Suprapubic skin (tissue), 4 donors: ENCODE measurements around the gene HTR2C. TPM values are rescaled to one million over a fixed set of nuclear protein-coding genes. Genes with fewer than 3 reads are reported as not detected.
"Not testable (repeated sequence)": the region's sequence is repeated elsewhere in the genome, so short reads cannot be mapped to it uniquely, and the experiment has no call there.

Experiments used
- DNase-seq, 2 donors: peaks; one replicate each; pipeline ENCODE4 v3.0.0-alpha.2; 2019; ENCODE audit warnings: low spot score in 2 of 2
- H3K27ac ChIP-seq: fragments of 200-600 bp; sonication (generic); one replicate; pipeline ENCODE4 v1.5.1; 2019
- H3K27me3 ChIP-seq: fragments of 200-600 bp; sonication (generic); one replicate; pipeline ENCODE4 v1.5.1; 2019
- H3K36me3 ChIP-seq: fragments of 200-600 bp; sonication (generic); one replicate; pipeline ENCODE4 v1.5.1; 2019
- H3K4me1 ChIP-seq: fragments of 200-600 bp; sonication (generic); one replicate; pipeline ENCODE4 v1.5.1; 2019
- H3K4me3 ChIP-seq: fragments of 200-600 bp; sonication (generic); one replicate; pipeline ENCODE4 v1.5.1; 2019; ENCODE audit warnings: mild to moderate bottlenecking
- H3K9me3 ChIP-seq: fragments of 200-600 bp; sonication (generic); one replicate; pipeline ENCODE4 v1.5.1; 2019
- EP300 ChIP-seq: sonication (generic); formaldehyde crosslinking; IDR thresholded peaks from one replicate; pipeline ENCODE4 v1.6.1; 2017; ENCODE audit warnings: antibody characterized with exemption
- POLR2A ChIP-seq, 2 donors: fragments of 450-650 bp; IDR thresholded peaks; one replicate each; pipeline ENCODE4 v1.6.1; 2017; ENCODE audit warnings: antibody characterized with exemption in 2 of 2, mild to moderate bottlenecking in 2 of 2, moderate library complexity in 2 of 2
- POLR2AphosphoS5 ChIP-seq, 3 donors: sonication (generic); formaldehyde crosslinking; IDR thresholded peaks; one replicate each; pipeline ENCODE4 v1.6.1; 2017; ENCODE audit warnings: antibody characterized with exemption in 3 of 3
- WGBS: methylation state at CpG from one replicate; pipeline ENCODE4 v1.1.5; 2018; 5-methylcytosine and 5-hydroxymethylcytosine counted together
- total RNA-seq, 4 donors: library from RNA; depleted of rRNA; stranded (reverse); fragments of >200 nt; gene quantifications; one replicate each; pipeline ENCODE4 v1.1.0, GENCODE V29; 2016
- TF ChIP-seq, protein P1 (sequence below), 2 donors: fragments of 200-600 bp in 1 of 2; fragments of 450-650 bp in 1 of 2; sonication (generic) in 1 of 2; IDR thresholded peaks; one replicate each; pipeline ENCODE4 v1.5.1; 2016 to 2019; ENCODE audit warnings: antibody characterized with exemption in 2 of 2, mild to moderate bottlenecking in 1 of 2, moderate library complexity in 1 of 2

The HTR2C gene
- total RNA-seq, 4 donors from 2014 or later: not detected

DNA sequence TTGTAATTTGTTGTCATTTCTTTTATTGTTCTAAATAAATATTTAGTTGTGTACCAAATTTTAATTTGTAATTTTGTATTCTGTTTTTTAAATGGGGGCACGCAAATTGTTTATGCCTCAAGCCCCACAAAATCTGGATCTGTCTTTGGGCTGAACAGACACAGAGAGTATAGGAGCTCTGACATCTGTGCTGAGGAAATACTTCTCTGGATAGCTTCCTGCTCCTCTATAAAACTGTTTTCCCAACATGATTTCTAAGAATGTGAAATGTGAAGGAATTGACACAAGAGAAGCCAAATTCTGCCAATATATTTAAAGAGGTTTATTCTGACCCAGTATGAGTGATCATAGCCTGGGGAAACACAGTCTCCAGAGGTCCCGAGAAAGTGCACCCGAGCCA lies 340.5 kb downstream of the HTR2C start:
- Histone ChIP-seq H3K27ac (no peak overlapping the region), H3K36me3 (no peaks in the 10 kb centered on the region), H3K9me3 (no peaks in the 10 kb centered on the region), H3K4me1 (no peaks in the 10 kb centered on the region), H3K27me3 (no peaks in the 10 kb centered on the region), H3K4me3 (no peak overlapping the region)
- TF ChIP-seq EP300 (no peak), POLR2A (IDR thresholded peaks at IDR 0.05) (no peak), POLR2AphosphoS5 (IDR thresholded peaks at IDR 0.05) (no peak)
- TF ChIP-seq, protein P1, sequence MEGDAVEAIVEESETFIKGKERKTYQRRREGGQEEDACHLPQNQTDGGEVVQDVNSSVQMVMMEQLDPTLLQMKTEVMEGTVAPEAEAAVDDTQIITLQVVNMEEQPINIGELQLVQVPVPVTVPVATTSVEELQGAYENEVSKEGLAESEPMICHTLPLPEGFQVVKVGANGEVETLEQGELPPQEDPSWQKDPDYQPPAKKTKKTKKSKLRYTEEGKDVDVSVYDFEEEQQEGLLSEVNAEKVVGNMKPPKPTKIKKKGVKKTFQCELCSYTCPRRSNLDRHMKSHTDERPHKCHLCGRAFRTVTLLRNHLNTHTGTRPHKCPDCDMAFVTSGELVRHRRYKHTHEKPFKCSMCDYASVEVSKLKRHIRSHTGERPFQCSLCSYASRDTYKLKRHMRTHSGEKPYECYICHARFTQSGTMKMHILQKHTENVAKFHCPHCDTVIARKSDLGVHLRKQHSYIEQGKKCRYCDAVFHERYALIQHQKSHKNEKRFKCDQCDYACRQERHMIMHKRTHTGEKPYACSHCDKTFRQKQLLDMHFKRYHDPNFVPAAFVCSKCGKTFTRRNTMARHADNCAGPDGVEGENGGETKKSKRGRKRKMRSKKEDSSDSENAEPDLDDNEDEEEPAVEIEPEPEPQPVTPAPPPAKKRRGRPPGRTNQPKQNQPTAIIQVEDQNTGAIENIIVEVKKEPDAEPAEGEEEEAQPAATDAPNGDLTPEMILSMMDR (IDR thresholded peaks at IDR 0.05): no peak
- DNase-seq: no peak
- 57% methylated on average over 3 of the region's 3 CpGs for WGBS

DNA sequence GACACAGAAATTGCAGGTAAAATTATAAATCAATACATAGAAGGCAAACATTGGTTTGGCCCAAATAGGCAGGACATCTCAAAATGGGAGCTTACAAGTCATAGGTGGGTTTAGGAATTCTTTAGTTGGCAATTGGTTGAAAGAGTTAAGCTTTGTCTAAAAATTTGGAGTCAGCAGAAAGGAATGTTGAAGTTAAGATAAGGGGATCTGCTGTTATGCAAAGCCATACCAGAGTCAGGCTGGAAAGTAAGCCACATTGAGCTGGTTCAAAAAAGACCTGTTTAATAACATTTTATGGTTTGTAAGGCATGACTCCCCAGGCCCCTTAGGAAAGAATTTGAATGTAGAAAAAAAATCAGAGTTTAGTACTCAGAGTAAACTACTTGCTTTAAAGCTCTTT lies 341.0 kb downstream of the HTR2C start:
- Histone ChIP-seq H3K27me3 (no peaks in the 10 kb centered on the region), H3K27ac (no peak overlapping the region), H3K9me3 (no peaks in the 10 kb centered on the region), H3K4me1 (no peaks in the 10 kb centered on the region), H3K4me3 (no peak overlapping the region), H3K36me3 (no peaks in the 10 kb centered on the region)
- TF ChIP-seq POLR2AphosphoS5 (IDR thresholded peaks at IDR 0.05) (no peak), POLR2A (IDR thresholded peaks at IDR 0.05) (no peak)
- TF ChIP-seq, protein P1 (IDR thresholded peaks at IDR 0.05): no peak
- DNase-seq: no peak

DNA sequence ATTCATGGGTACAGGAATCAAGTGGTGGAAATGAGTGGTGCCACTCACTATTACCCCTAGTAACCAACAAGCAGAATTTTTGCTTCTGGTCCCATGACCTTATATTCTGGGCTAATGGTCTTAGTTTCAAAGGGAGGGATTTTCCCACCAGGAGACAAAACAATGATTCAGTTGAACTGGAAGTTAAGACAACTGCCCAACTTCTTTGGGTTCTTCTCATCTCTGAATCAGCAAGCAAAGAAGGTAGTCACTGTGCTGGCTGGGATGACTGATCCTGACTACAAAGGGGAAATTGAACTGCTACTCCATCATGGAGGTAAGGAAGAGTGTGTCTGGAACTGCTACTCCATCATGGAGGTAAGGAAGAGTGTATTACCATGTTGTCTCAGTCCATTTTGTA lies 346.3 kb downstream of the HTR2C start:
- no peak for DNase-seq
- Histone ChIP-seq H3K4me3 (no peak overlapping the region), H3K9me3 (no peaks in the 10 kb centered on the region)

DNA sequence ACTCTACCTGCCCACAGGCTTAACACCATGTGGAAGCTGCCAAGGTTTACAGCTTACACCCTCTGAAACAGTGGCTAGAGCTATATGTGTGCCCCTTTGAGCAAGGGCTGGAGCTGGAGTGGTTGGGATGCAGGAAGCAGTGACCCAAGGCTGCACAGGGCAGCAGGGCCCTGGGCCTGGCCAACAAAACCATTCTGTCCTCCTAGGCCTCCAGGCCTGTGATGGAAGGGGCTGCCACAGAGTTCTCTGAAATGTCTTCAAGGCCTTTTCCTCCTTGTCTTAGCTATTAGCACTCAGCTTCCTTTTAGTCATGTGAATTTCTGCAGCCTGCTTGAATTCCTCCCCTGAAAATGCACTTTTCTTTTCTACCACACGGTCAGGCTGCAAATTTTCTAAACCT lies 348.7 kb downstream of the HTR2C start:
- no peaks in the 10 kb centered on the region for H3K9me3 ChIP-seq
- H3K36me3 ChIP-seq: no peaks in the 10 kb centered on the region
- WGBS: 69% methylated on average over 1 of the region's 1 CpG
- no peak overlapping the region for H3K4me3 ChIP-seq
- H3K27ac ChIP-seq: no peak overlapping the region
- TF ChIP-seq EP300 (no peak), POLR2AphosphoS5 (IDR thresholded peaks at IDR 0.05) (no peak), POLR2A (IDR thresholded peaks at IDR 0.05) (no peak)
- TF ChIP-seq, protein P1 (IDR thresholded peaks at IDR 0.05): no peak
- no peaks in the 10 kb centered on the region for H3K4me1 ChIP-seq
- no peaks in the 10 kb centered on the region for H3K27me3 ChIP-seq
- no peak for DNase-seq

More for the DNA sequence above, 346.3 kb downstream of the HTR2C start:
- TF ChIP-seq POLR2AphosphoS5 (IDR thresholded peaks at IDR 0.05) (no peak), EP300 (no peak), POLR2A (IDR thresholded peaks at IDR 0.05) (no peak)
- TF ChIP-seq, protein P1 (IDR thresholded peaks at IDR 0.05): no peak
- Histone ChIP-seq H3K36me3 (no peaks in the 10 kb centered on the region), H3K4me1 (no peaks in the 10 kb centered on the region), H3K27ac (no peak overlapping the region), H3K27me3 (no peaks in the 10 kb centered on the region)

DNA sequence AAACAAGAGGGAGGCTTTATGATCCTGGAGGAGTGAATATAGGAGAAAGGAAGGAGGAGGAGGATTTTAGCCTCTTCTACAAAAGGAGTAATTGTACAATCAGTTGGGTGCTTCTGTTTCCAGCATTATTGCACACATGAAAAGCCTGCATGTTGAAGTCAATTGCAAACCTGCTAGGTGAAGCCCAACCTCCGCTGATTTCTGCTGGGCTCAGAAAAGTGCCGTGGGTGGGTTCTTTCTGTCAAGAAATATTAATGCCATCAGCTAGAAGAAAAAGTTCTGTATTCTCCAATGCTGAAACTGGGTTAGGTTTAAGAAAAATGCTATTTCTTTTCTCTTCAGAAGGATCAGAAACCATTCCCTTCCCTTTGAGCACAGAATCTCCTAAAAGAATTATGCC lies 349.4 kb downstream of the HTR2C start:
- not testable (repeated sequence) for H3K36me3 ChIP-seq, H3K9me3 ChIP-seq, DNase-seq, H3K4me1 ChIP-seq, H3K27me3 ChIP-seq, H3K4me3 ChIP-seq, H3K27ac ChIP-seq
- 42% methylated on average over 2 of the region's 2 CpGs for WGBS

DNA sequence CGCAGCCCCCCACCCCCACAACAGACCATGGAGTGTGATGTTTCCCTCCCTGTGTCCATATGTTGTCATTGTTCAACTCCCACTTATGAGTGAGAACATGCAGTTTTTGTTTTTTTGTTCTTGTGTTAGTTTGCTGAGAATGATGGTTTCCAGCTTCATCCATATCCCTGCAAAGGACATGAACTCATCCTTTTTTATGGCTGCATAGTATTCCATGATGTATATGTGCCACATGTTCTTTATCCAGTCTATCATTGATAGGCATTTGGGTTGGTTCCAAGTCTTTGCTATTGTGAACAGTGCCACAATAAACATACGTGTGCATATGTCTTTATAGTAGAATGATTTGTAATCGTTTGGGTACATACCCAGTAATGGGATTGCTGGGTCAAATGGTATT lies 353.2 kb downstream of the HTR2C start:
- DNase-seq, H3K4me3 ChIP-seq, H3K9me3 ChIP-seq, H3K27ac ChIP-seq, H3K27me3 ChIP-seq, H3K4me1 ChIP-seq, H3K36me3 ChIP-seq: not testable (repeated sequence)
- WGBS: 87% methylated on average over 3 of the region's 3 CpGs
